H1 (cell line): ENCODE results near the gene WDR48. TPM values are rescaled to one million over a fixed set of nuclear protein-coding genes. Genes with fewer than 3 reads are reported as not detected.

Experiments used
- CTCF ChIA-PET: fragments of 300-600 bp; sonication (Branson Sonifier 250); formaldehyde crosslinking; loops from one replicate; lab custom pipeline; 2021; ENCODE audit not compliant: partially characterized antibody; lab: Charles Lee
- POLR2A ChIA-PET: fragments of 300-600 bp; sonication (Branson Sonifier 250); formaldehyde crosslinking; loops from one replicate; lab custom pipeline; 2021; ENCODE audit warnings: inconsistent platforms; ENCODE audit not compliant: partially characterized antibody; lab: Charles Lee
- DNase-seq, 2 experiments: peaks; one replicate each; pipeline versions ENCODE4 v3.0.0 to v3.0.0-alpha.2; 2010 to 2022; ENCODE audit warnings: low spot score in 2 of 2, low read depth in 1 of 2, mixed read lengths in 1 of 2
- FAIRE-seq: peaks from 2 replicates; lab custom pipeline; 2011; peaks lifted over from hg19 to GRCh38; lab: Jason Lieb, UNC
- H2AFZ ChIP-seq: 2 replicates; pipeline ENCODE4 v1.8.1; 2012; ENCODE audit warnings: low read length, inconsistent platforms
- H2AK5ac ChIP-seq: 2 replicates; pipeline ENCODE4 v1.6.1; 2013; ENCODE audit warnings: low read depth, low read length
- H2BK120ac ChIP-seq: replicated peaks from 2 replicates; pipeline ENCODE3; 2013; ENCODE audit warnings: low read depth, low read length, inconsistent platforms
- H2BK12ac ChIP-seq: 2 replicates; pipeline ENCODE4 v1.6.1; 2013; ENCODE audit warnings: low read depth, low read length
- H2BK15ac ChIP-seq: 2 replicates; pipeline ENCODE4 v1.6.1; 2013; ENCODE audit warnings: low read length
- H2BK20ac ChIP-seq: 2 replicates; pipeline ENCODE4 v1.6.1; 2013; ENCODE audit warnings: low read length
- H2BK5ac ChIP-seq: 2 replicates; pipeline ENCODE4 v1.6.1; 2013; ENCODE audit warnings: low read depth, low read length
- H3K14ac ChIP-seq: 2 replicates; pipeline ENCODE4 v1.6.1; 2013; ENCODE audit warnings: inconsistent platforms; ENCODE audit not compliant: insufficient read length
- H3K18ac ChIP-seq: 2 replicates; pipeline ENCODE4 v1.6.1; 2013; ENCODE audit warnings: low read length; ENCODE audit errors: extremely low read depth
- H3K23ac ChIP-seq: 2 replicates; pipeline ENCODE4 v1.6.1; 2013; ENCODE audit warnings: inconsistent platforms; ENCODE audit not compliant: insufficient read length
- H3K23me2 ChIP-seq: 2 replicates; pipeline ENCODE4 v1.6.1; 2013; ENCODE audit warnings: low read depth, low read length
- H3K27ac ChIP-seq: 2 replicates; pipeline ENCODE4 v1.6.1; 2011; ENCODE audit warnings: low read depth, low read length, inconsistent platforms
- H3K27me3 ChIP-seq, 4 experiments: replicated peaks in 1 of 4; 1 replicate in 1 of 4; 2 replicates in 3 of 4; pipeline versions ENCODE4 v1.6.1 to v1.8.1; 2011 to 2013; ENCODE audit warnings: low read length in 3 of 4, mild to moderate bottlenecking in 3 of 4, inconsistent platforms in 2 of 4, mixed read lengths in 2 of 4, moderate library complexity in 1 of 4; ENCODE audit not compliant: control insufficient read depth in 3 of 4, insufficient read depth in 3 of 4; ENCODE audit errors: extremely low read depth in 1 of 4
- H3K36me3 ChIP-seq, 4 experiments: 2 replicates each; pipeline versions ENCODE4 v1.6.1 to v1.8.1; 2011 to 2013; ENCODE audit warnings: mild to moderate bottlenecking in 4 of 4, low read length in 3 of 4, moderate library complexity in 2 of 4, control low read depth in 1 of 4, inconsistent platforms in 1 of 4; ENCODE audit not compliant: insufficient read depth in 4 of 4, control insufficient read depth in 2 of 4
- H3K4ac ChIP-seq: replicated peaks from 2 replicates; pipeline ENCODE3; 2013; ENCODE audit warnings: low read length, low read depth, mixed read lengths, inconsistent platforms; ENCODE audit not compliant: insufficient read length
- H3K4me1 ChIP-seq, 4 experiments: replicated peaks in 1 of 4; 1 replicate in 1 of 4; 2 replicates in 3 of 4; pipeline versions ENCODE4 v1.6.1 to v1.8.1; 2011 to 2013; ENCODE audit warnings: low read length in 3 of 4, inconsistent platforms in 2 of 4, mixed read lengths in 1 of 4; ENCODE audit not compliant: insufficient read depth in 4 of 4, control insufficient read depth in 3 of 4
- H3K4me2 ChIP-seq, 2 experiments: 2 replicates each; pipeline versions ENCODE4 v1.6.1 to v1.8.1; 2011 to 2013; ENCODE audit warnings: low read depth in 2 of 2, low read length in 2 of 2, control low read depth in 1 of 2, inconsistent platforms in 1 of 2, mild to moderate bottlenecking in 1 of 2; ENCODE audit not compliant: insufficient read depth in 1 of 2
- H3K4me3 ChIP-seq, 4 experiments: fragments of 200-600, 300-600 bp in 1 of 4; sonication (generic), shearing (Covaris generic), sonication (Bioruptor Twin) in 1 of 4; 2 replicates each; pipeline versions ENCODE4 v1.5.1 to v1.8.1; 2011 to 2016; ENCODE audit warnings: low read length in 4 of 4, low read depth in 3 of 4, control low read depth in 2 of 4, inconsistent platforms in 2 of 4, mild to moderate bottlenecking in 2 of 4, mixed read lengths in 1 of 4, moderate library complexity in 1 of 4; ENCODE audit not compliant: insufficient read depth in 2 of 4; ENCODE audit errors: extremely low read depth in 1 of 4
- H3K56ac ChIP-seq: replicated peaks from 2 replicates; pipeline ENCODE3; 2013; ENCODE audit warnings: low read depth, mild to moderate bottlenecking, mixed read lengths, low read length, inconsistent platforms; ENCODE audit not compliant: insufficient read length
- H3K79me1 ChIP-seq: 2 replicates; pipeline ENCODE4 v1.6.1; 2013; ENCODE audit warnings: low read depth, low read length, control low read depth
- H3K79me2 ChIP-seq, 2 experiments: 2 replicates each; pipeline versions ENCODE4 v1.6.1 to v1.8.1; 2012 to 2013; ENCODE audit warnings: low read length in 2 of 2, mild to moderate bottlenecking in 2 of 2, inconsistent platforms in 1 of 2; ENCODE audit not compliant: insufficient read depth in 2 of 2, control insufficient read depth in 1 of 2
- H3K9ac ChIP-seq, 4 experiments: replicated peaks in 1 of 4; 1 replicate in 1 of 4; 2 replicates in 3 of 4; pipeline versions ENCODE4 v1.6.1 to v1.8.1; 2011 to 2013; ENCODE audit warnings: low read depth in 3 of 4, low read length in 3 of 4, control low read depth in 2 of 4, mild to moderate bottlenecking in 2 of 4, moderate library complexity in 2 of 4, inconsistent platforms in 1 of 4; ENCODE audit errors: extremely low read depth in 1 of 4
- H3K9me3 ChIP-seq, 2 experiments: 2 replicates each; pipeline versions ENCODE4 v1.6.1 to v1.8.1; 2012 to 2013; ENCODE audit warnings: mild to moderate bottlenecking in 2 of 2, moderate library complexity in 2 of 2, control low read depth in 1 of 2, inconsistent platforms in 1 of 2, low read depth in 1 of 2, low read length in 1 of 2, mixed read lengths in 1 of 2; ENCODE audit not compliant: insufficient read depth in 2 of 2
- H4K20me1 ChIP-seq, 2 experiments: replicated peaks in 1 of 2; 2 replicates each; pipeline versions ENCODE3 to v1.8.1; 2011 to 2013; ENCODE audit warnings: inconsistent platforms in 2 of 2, low read length in 2 of 2, mild to moderate bottlenecking in 1 of 2; ENCODE audit not compliant: insufficient read depth in 2 of 2, control insufficient read depth in 1 of 2
- H4K5ac ChIP-seq: 2 replicates; pipeline ENCODE4 v1.6.1; 2013; ENCODE audit warnings: low read length, low read depth, mixed read lengths, inconsistent platforms; ENCODE audit not compliant: insufficient read length
- H4K8ac ChIP-seq: 2 replicates; pipeline ENCODE4 v1.8.0; 2013; ENCODE audit warnings: mild to moderate bottlenecking, moderate library complexity, low read length, inconsistent platforms; ENCODE audit not compliant: insufficient read depth; ENCODE audit errors: extremely low read depth
- H4K91ac ChIP-seq: replicated peaks from 2 replicates; pipeline ENCODE3; 2013; ENCODE audit warnings: low read length, mixed read lengths, inconsistent platforms; ENCODE audit not compliant: insufficient read length
- NRF1 ChIP-seq: IDR thresholded peaks from 2 replicates; pipeline ENCODE4 v1.6.1; 2011; ENCODE audit warnings: mild to moderate bottlenecking, low read depth, low read length, improper control_type of control experiment
- WGBS, 2 experiments: shearing (Covaris generic) in 1 of 2; methylation state at CpG; one replicate each; pipeline versions ENCODE4 v1.1.6 to v1.1.7; 2013 to 2015; ENCODE audit warnings: low lambda C conversion rate in 2 of 2, mixed read lengths in 2 of 2, inconsistent platforms in 1 of 2, low coverage in 1 of 2, missing lambda C conversion rate in 1 of 2; ENCODE audit not compliant: insufficient replicate concordance in 2 of 2, insufficient coverage in 1 of 2, insufficient read length in 1 of 2; ENCODE audit errors: extremely low coverage in 1 of 2, missing lambda C conversion rate in 1 of 2; 5-methylcytosine and 5-hydroxymethylcytosine counted together
- polyA plus RNA-seq, 7 experiments: library from polyadenylated mRNA; depleted of rRNA in 3 of 7; stranded (reverse) in 5 of 7; unstranded in 2 of 7; fragments of >200 nt in 5 of 7; fragments of 200-250 nt in 2 of 7; gene quantifications; 1 replicate in 5 of 7; 2 replicates in 1 of 7; 4 replicates in 1 of 7; pipeline versions ENCODE4 v1.2.1 to v1.2.3, GENCODE V29; 2011 to 2013; ENCODE audit warnings: missing spikeins in 2 of 7, mixed read lengths in 2 of 7
- total RNA-seq: library from RNA; stranded (reverse); fragmentation: NEBNext Ultra II Directional; extraction: Animal tissue kit (Norgen Biotek cat#: 25700); gene quantifications from 2 replicates; pipeline ENCODE4 v1.2.1, GENCODE V29; 2021

Gene WDR48
- total and polyA plus RNA-seq, 2 of the 8 experiments (the other 6 are each of a cell fraction or from before 2014, with no cell fraction given) = 21.2 to 54.1 TPM

GRCh38 chr3:39100500-39100886, 48.7 kb downstream of the WDR48 start:
- Histone ChIP-seq H2AFZ (no peak overlapping the region), H3K27me3 (no peaks in the 10 kb centered on the region), H3K27ac (no peak overlapping the region), H2BK120ac (no peak overlapping the region), H3K79me2 (no peaks in the 10 kb centered on the region), H4K8ac (no peak overlapping the region; the same call in 1 of the 2 replicates), H2BK5ac (no peak overlapping the region), H4K91ac (no peak overlapping the region), H3K56ac (no peak overlapping the region), H2BK20ac (no peak overlapping the region), H3K36me3 (peaks cover 12 to 24% (median 21%) of the 10 kb centered on the region in 4 experiments), H3K4me1 (no peaks in the 10 kb centered on the region; a peak in 1 of 7 replicates), H3K23me2 (no peaks in the 10 kb centered on the region), H4K20me1 (peaks cover 0 to 5% of the 10 kb centered on the region in 2 experiments), H3K14ac (no peak overlapping the region), H3K9me3 (no peaks in the 10 kb centered on the region; a peak in 1 of 4 replicates), H3K4ac (no peak overlapping the region), H4K5ac (no peak overlapping the region), H3K18ac (no peak overlapping the region), H2BK15ac (no peak overlapping the region), H2BK12ac (no peak overlapping the region), H3K79me1 (peaks cover 4% of the 10 kb centered on the region; the same call in 1 of the 2 replicates), H2AK5ac (no peak overlapping the region), H3K23ac (no peak overlapping the region), H3K4me2 (no peak overlapping the region), H3K4me3 (no peak overlapping the region), H3K9ac (no peak overlapping the region)
- 94% methylated on average over 9 of the region's 9 CpGs; no CpG with 5 or more reads in 1 of the 2 experiments for WGBS, 2 experiments
- FAIRE-seq (no peak), DNase-seq (peak in 1 of 2 experiments; percentile 35)
- POLR2A ChIA-PET = no interaction called here
- CTCF ChIA-PET = interaction anchor here (0.6 to 7.9 kb wide), 13 partner anchors 14 to 1123 kb away, joined by 3 to 106 read pairs (median 3); no protein-coding TSS in a partner anchor
- no peak for TF ChIP-seq NRF1
